OCI-LY1 (cell line): ENCODE measurements around the gene GLI3.

Experiments
- H2AFZ ChIP-seq: fragments of 200-600 bp; sonication (generic), shearing (Covaris generic); 2 replicates; pipeline ENCODE4 v1.6.0; 2014; ENCODE audit warnings: antibody characterized with exemption, mild to moderate bottlenecking, low read length
- H3F3A ChIP-seq: fragments of 200-600 bp; sonication (generic), shearing (Covaris generic); 2 replicates; pipeline ENCODE4 v1.6.0; 2014; ENCODE audit warnings: mild to moderate bottlenecking, antibody characterized with exemption, low read length, moderate library complexity; ENCODE audit not compliant: insufficient read depth
- H3K27ac ChIP-seq: fragments of 200-600 bp; sonication (generic); 2 replicates; pipeline ENCODE4 v1.5.1; 2014; ENCODE audit warnings: low read length, mixed run types, mild to moderate bottlenecking, low read depth; ENCODE audit not compliant: poor library complexity, severe bottlenecking
- H3K27me3 ChIP-seq: fragments of 200-600 bp; sonication (generic); 2 replicates; pipeline ENCODE4 v1.6.0; 2014; ENCODE audit warnings: antibody characterized with exemption, mild to moderate bottlenecking, low read length, moderate library complexity; ENCODE audit not compliant: insufficient read depth
- H3K36me3 ChIP-seq: fragments of 200-600 bp; sonication (generic); 2 replicates; pipeline ENCODE4 v1.6.1; 2014; ENCODE audit warnings: mild to moderate bottlenecking, antibody characterized with exemption, low read length, moderate library complexity, mixed read lengths; ENCODE audit not compliant: insufficient read depth
- H3K4me1 ChIP-seq: fragments of 200-600 bp; sonication (generic); 2 replicates; pipeline ENCODE4 v1.5.1; 2014; ENCODE audit warnings: mild to moderate bottlenecking, low read length, moderate library complexity; ENCODE audit not compliant: insufficient read depth, severe bottlenecking
- H3K4me2 ChIP-seq: fragments of 200-600 bp; sonication (generic), shearing (Covaris generic); 2 replicates; pipeline ENCODE4 v1.6.1; 2014; ENCODE audit warnings: low read length
- H3K4me3 ChIP-seq: fragments of 200-600 bp; sonication (generic); 2 replicates; pipeline ENCODE4 v1.5.1; 2014; ENCODE audit warnings: low read length, low read depth, mild to moderate bottlenecking, mixed read lengths; ENCODE audit not compliant: poor library complexity, severe bottlenecking
- H3K79me2 ChIP-seq: fragments of 200-600 bp; shearing (Covaris generic); 2 replicates; pipeline ENCODE4 v1.6.1; 2016; ENCODE audit warnings: mixed run types, low read length, mixed read lengths; ENCODE audit not compliant: insufficient read depth
- H3K9ac ChIP-seq: fragments of 200-600 bp; sonication (generic), shearing (Covaris generic); 2 replicates; pipeline ENCODE4 v1.6.1; 2014; ENCODE audit warnings: mild to moderate bottlenecking, low read length, mixed read lengths
- H3K9me2 ChIP-seq: fragments of 200-600 bp; sonication (generic), shearing (Covaris generic); 2 replicates; pipeline ENCODE4 v1.6.1; 2014; ENCODE audit warnings: low read depth, mild to moderate bottlenecking, low read length, mixed read lengths
- H3K9me3 ChIP-seq: fragments of 200-600 bp; shearing (Covaris generic); 2 replicates; pipeline ENCODE4 v1.6.1; 2014; ENCODE audit warnings: low read length, mixed read lengths
- H4K20me1 ChIP-seq: fragments of 200-600 bp; sonication (generic), shearing (Covaris generic); 2 replicates; pipeline ENCODE4 v1.6.0; 2016; ENCODE audit warnings: mild to moderate bottlenecking, low read length; ENCODE audit not compliant: insufficient read depth
- CTCF ChIP-seq: fragments of 200-600 bp; sonication (generic), shearing (Covaris generic); IDR thresholded peaks from 2 replicates; pipeline ENCODE4 v1.5.1; 2017; ENCODE audit warnings: mild to moderate bottlenecking, antibody characterized with exemption, low read length, moderate library complexity, mixed read lengths
- EZH2 ChIP-seq: fragments of 200-600 bp; sonication (generic), shearing (Covaris generic); IDR thresholded peaks from 2 replicates; pipeline ENCODE4 v1.8.0; 2017; ENCODE audit warnings: borderline replicate concordance, mixed run types, mild to moderate bottlenecking, antibody characterized with exemption, low read length, moderate library complexity, mixed read lengths

Gene GLI3

GRCh38 chr7:42133321-42133720, 103.7 kb downstream of the GLI3 start:
- H3K27ac ChIP-seq: no peak overlapping the region
- no peaks in the 10 kb centered on the region for H4K20me1 ChIP-seq
- no peaks in the 10 kb centered on the region for H3F3A ChIP-seq
- no peaks in the 10 kb centered on the region for H3K36me3 ChIP-seq
- H3K4me1 ChIP-seq: no peaks in the 10 kb centered on the region
- H3K4me3 ChIP-seq: no peak overlapping the region
- no peak overlapping the region for H2AFZ ChIP-seq
- no peak overlapping the region for H3K9ac ChIP-seq
- TF ChIP-seq CTCF: no peak
- TF ChIP-seq EZH2: no peak
- H3K27me3 ChIP-seq: no peaks in the 10 kb centered on the region
- no peaks in the 10 kb centered on the region for H3K79me2 ChIP-seq
- H3K9me2 ChIP-seq: no peaks in the 10 kb centered on the region
- H3K9me3 ChIP-seq: no peaks in the 10 kb centered on the region
- H3K4me2 ChIP-seq: no peak overlapping the region

- no peak overlapping the region for H3K27ac ChIP-seq
- H3K79me2 ChIP-seq: no peaks in the 10 kb centered on the region
- H3K36me3 ChIP-seq: no peaks in the 10 kb centered on the region
- H3F3A ChIP-seq: no peaks in the 10 kb centered on the region
- no peaks in the 10 kb centered on the region for H3K9me2 ChIP-seq
- TF ChIP-seq CTCF: peak; percentile 46
- no peak for TF ChIP-seq EZH2
- H3K9me3 ChIP-seq: no peaks in the 10 kb centered on the region
- H3K4me1 ChIP-seq: no peaks in the 10 kb centered on the region
- H3K4me2 ChIP-seq: no peak overlapping the region
- H4K20me1 ChIP-seq: no peaks in the 10 kb centered on the region
- no peak overlapping the region for H3K4me3 ChIP-seq
- no peaks in the 10 kb centered on the region for H3K27me3 ChIP-seq
- no peak overlapping the region for H2AFZ ChIP-seq
- H3K9ac ChIP-seq: no peak overlapping the region
Observed at GRCh38 chr7:42128703-42129102, 108.3 kb downstream of the GLI3 start.

- Histone ChIP-seq H3K4me2 (no peak overlapping the region), H3K27ac (no peak overlapping the region), H3K9me3 (no peaks in the 10 kb centered on the region), H3K4me3 (no peak overlapping the region), H3K27me3 (no peaks in the 10 kb centered on the region), H4K20me1 (no peaks in the 10 kb centered on the region), H3K4me1 (no peaks in the 10 kb centered on the region), H3K36me3 (no peaks in the 10 kb centered on the region), H2AFZ (no peak overlapping the region), H3K79me2 (no peaks in the 10 kb centered on the region), H3K9me2 (no peaks in the 10 kb centered on the region), H3K9ac (no peak overlapping the region), H3F3A (no peaks in the 10 kb centered on the region)
- no peak for TF ChIP-seq EZH2
- TF ChIP-seq CTCF: no peak
Observed at GRCh38 chr7:42127232-42127622, 109.8 kb downstream of the GLI3 start.
